A172 (cell line): ENCODE measurements around the gene CALM1. TPM values are rescaled to one million over a fixed set of nuclear protein-coding genes. Genes with fewer than 3 reads are reported as not detected.
A peak's percentile ranks its signal among the peaks of the same experiment; 100 is the strongest.

ENCODE experiments used
- DNase-seq: peaks from one replicate; pipeline ENCODE4 v3.0.0-alpha.2; 2015; ENCODE audit warnings: low spot score
- total RNA-seq: library from RNA; depleted of rRNA; stranded (reverse); fragments of >200 nt; shearing (Covaris generic); gene quantifications from 2 replicates; pipeline ENCODE4 v1.2.3, GENCODE V29; 2014

The CALM1 gene
- total RNA-seq, 1 experiment from 2014 or later, result 420 TPM

- DNase-seq, result no peak
Measured at GRCh38 chr14:90408713-90409112, 11.9 kb downstream of the CALM1 start.

GRCh38 chr14:90409209-90409730 lies 12.4 kb downstream of the CALM1 start:
- peak; percentile 99 for DNase-seq

- no peak for DNase-seq
Measured at GRCh38 chr14:90412058-90412457, 15.2 kb downstream of the CALM1 start.

- DNase-seq, result no peak
Measured at GRCh38 chr14:90416720-90417119, 19.9 kb downstream of the CALM1 start.

GRCh38 chr14:90418053-90418452 lies 21.2 kb downstream of the CALM1 start:
- no peak for DNase-seq

GRCh38 chr14:90419200-90419599 lies 22.4 kb downstream of the CALM1 start:
- DNase-seq, result peak; percentile 99

- no peak for DNase-seq
Measured at GRCh38 chr14:90421001-90421631, 24.3 kb downstream of the CALM1 start.

GRCh38 chr14:90421632-90422020 lies 24.8 kb downstream of the CALM1 start:
- no peak for DNase-seq

GRCh38 chr14:90423166-90423565 lies 26.3 kb downstream of the CALM1 start:
- DNase-seq, result no peak

GRCh38 chr14:90424075-90424474 lies 27.2 kb downstream of the CALM1 start:
- no peak for DNase-seq

GRCh38 chr14:90424686-90425372 lies 28.0 kb downstream of the CALM1 start:
- DNase-seq, result no peak

- no peak for DNase-seq
Measured at GRCh38 chr14:90425373-90425879, 28.6 kb downstream of the CALM1 start.

- no peak for DNase-seq
Measured at GRCh38 chr14:90426031-90426540, 29.3 kb downstream of the CALM1 start.

GRCh38 chr14:90426663-90427062 lies 29.8 kb downstream of the CALM1 start:
- no peak for DNase-seq

- DNase-seq, result no peak
Measured at GRCh38 chr14:90427848-90428426, 31.1 kb downstream of the CALM1 start.

- no peak for DNase-seq
Measured at GRCh38 chr14:90428676-90429075, 31.8 kb downstream of the CALM1 start.

GRCh38 chr14:90429236-90429635 lies 32.4 kb downstream of the CALM1 start:
- DNase-seq, result no peak

GRCh38 chr14:90429754-90430153 lies 32.9 kb downstream of the CALM1 start:
- no peak for DNase-seq

GRCh38 chr14:90434370-90435020 lies 37.7 kb downstream of the CALM1 start:
- no peak for DNase-seq

GRCh38 chr14:90438841-90439240 lies 42.0 kb downstream of the CALM1 start:
- peak; percentile 33 for DNase-seq

- DNase-seq, result peak; percentile 38
Measured at GRCh38 chr14:90440021-90440451, 43.2 kb downstream of the CALM1 start.

GRCh38 chr14:90440592-90440991 lies 43.8 kb downstream of the CALM1 start:
- DNase-seq, result no peak
